Stimulated activated CD8-positive, alpha-beta memory T cell treated with anti-CD3 and anti-CD28 coated beads, Interleukin-7, amount 100 ng/mL, for 1 hour (primary cell): Measurements from ENCODE around the gene PHACTR2.
"Not testable (repeated sequence)": the region's sequence is repeated elsewhere in the genome, so short reads cannot be mapped to it uniquely, and the experiment has no call there.

ENCODE experiments used
- DNase-seq, 2 donors: peaks; one replicate each; pipeline ENCODE4 v3.0.0-alpha.2; 2020; ENCODE audit warnings: low read depth in 2 of 2

The PHACTR2 gene

DNA sequence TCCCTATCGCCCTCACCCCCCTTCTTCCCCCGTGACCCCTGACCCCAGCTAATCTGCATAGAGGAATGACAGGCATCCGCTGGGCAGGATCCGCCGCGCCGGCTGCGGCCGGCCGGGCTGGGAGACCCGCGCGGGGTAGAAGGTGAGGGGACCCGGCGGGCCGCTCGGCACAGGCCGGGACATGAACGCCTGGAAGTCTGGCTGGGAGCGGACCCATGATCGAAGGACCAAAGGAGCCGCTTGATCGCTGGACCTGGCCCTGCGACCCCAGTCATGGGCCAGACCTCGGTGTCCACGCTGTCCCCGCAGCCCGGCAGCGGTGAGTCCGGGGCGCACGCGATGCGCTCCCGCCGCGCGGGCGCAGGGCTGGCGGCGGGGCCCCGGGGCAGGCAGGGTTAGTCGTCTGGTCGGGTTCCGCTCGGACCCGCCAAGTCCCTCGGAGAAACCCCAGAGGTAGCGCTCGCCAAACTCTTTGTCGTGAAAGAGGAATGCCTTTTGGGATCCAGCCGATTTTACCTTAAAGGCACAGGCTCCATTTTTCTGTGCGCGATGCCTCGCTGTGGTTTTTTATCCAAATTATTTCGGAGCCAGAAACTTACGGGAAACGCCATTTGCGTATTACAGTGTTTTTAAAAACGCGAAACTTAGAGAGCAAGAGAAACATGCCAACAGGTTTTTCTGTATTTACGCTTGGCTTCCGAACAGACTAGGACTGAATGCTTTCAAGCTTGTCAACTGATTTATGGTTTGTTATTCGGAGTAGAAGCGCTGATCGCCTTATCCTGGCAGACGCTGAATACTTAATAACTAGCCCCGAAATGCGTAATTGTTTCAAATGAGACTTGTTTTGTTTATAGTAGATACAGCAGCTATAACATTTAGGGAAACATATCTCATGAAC is at the start of gene PHACTR2:
Gene PHACTR2 (plus strand): TSS at position 75 of the 901 bp plus-strand sequence. CDS start 199 bp downstream, at position 274.
- no peak for DNase-seq

- no peak for DNase-seq
Observed at GRCh38 chr6:143629104-143630080, 48.4 kb upstream of the PHACTR2 start.

DNA sequence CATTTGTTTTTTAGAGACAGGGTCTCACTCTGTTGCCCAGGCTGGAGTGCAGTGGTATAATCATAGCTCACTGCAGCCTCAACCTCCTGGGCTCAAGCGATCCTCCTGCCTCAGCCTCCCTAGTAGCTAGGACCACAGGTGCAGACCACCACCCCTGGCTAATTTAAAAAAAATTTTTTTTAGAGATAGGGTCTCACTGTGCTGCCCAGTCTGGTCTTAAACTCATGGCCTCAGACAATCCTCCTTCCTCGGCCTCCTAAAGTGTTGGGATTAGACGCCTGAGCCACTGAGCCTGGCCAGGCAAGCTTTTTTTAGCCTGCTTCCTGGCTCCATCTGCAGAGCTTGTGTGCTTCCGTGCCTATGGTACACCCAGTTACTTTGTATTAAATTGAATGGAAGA is 46.6 kb upstream of the PHACTR2 start:
- not testable (repeated sequence) for DNase-seq

DNA sequence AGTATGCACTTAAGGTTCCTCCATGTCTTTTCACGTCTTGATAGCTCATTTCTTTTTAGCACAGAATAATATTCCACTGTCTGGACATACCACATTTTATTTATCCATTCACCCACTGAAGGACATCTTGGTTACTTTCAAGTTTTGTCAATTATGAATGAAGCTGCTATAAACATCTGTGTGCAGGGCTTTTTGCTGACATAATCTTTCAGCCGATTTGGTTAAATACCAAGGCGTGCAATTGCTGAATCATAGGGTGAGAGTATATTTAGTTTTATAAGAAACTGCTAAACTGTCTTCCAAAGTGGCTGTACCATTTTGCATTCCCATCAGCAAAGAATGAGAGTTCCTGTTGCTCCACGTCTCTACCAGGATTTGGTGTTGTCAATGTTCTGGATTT is 44.9 kb upstream of the PHACTR2 start:
- no peak for DNase-seq

GRCh38 chr6:143634486-143634885 is 43.3 kb upstream of the PHACTR2 start:
- no peak for DNase-seq

GRCh38 chr6:143637691-143638090 is 40.1 kb upstream of the PHACTR2 start:
- no peak for DNase-seq

DNA sequence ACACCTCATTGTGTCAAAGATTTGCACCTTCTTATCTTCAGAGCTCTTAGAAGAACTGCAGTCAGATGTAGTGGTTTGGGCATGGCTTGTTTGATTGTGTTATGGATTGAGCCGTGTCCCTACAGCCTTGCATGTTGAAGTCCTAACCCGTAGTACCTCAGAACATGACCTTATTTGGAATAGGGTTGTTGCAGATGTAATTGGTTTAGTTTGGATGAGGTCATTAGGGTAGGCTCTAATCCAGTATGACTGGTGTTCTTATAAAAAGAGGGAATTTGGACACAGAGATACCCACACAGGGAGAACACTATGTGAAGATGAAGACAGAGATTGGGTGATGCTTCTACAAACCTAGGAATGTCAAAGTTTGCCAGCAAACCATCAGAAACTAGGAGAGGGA is 35.4 kb upstream of the PHACTR2 start:
- no peak for DNase-seq

DNA sequence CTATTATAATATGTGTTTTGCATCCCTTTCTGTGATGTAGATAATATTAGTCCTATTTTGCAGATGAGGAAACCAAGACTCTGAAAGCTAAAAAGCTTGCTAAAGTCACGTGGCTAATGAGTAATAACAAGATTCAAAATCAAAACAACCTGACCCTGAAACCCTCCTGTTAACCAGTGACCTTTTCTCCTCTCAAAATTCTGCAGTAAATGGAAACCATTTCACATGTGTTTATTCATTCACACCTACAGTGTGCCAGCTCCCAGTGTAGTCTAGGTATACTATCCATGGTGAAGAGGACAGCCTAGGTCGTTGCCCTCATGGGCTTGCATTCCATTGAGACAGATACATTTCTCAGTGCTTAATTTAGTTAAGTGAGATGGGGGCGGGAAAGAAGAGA is 30.6 kb upstream of the PHACTR2 start:
- no peak for DNase-seq

DNA sequence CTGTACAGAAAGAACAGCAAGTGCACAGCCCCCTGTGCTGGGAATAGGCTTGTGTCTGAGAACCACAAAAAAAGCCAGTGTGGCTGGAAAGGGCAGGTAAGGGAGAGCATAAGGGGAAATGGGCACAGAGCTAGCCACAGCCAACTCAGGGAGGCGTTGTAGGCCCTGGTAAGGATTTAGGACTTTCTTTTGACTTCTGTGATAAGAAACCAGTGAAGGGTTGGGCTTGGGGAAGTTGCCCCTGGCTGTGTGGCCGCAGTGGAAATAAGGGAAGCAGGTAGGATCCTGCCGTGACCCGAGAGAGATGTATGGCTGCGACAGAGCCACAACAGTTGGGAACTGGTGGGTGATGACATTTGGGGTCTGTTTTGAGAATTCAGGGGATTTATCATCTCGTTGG is 30.0 kb upstream of the PHACTR2 start:
- DNase-seq, result no peak

DNA sequence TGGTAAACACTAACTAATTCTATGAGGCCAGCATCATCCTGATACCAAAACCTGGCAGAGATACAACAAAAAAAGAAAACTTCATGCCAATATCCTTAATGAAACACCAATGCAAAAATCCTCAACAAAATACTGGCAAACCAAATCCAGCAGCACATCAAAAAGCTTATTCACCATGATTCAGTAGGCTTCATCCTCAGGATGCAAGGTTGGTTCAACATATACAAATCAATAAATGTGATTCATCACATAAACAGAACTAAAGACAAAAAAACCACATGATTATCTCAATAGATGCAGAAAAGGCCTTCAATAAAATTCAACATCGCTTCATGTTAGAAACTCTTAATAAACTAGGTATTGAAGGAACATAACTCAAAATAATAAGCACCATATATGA is 28.4 kb upstream of the PHACTR2 start:
- DNase-seq, result not testable (repeated sequence)

DNA sequence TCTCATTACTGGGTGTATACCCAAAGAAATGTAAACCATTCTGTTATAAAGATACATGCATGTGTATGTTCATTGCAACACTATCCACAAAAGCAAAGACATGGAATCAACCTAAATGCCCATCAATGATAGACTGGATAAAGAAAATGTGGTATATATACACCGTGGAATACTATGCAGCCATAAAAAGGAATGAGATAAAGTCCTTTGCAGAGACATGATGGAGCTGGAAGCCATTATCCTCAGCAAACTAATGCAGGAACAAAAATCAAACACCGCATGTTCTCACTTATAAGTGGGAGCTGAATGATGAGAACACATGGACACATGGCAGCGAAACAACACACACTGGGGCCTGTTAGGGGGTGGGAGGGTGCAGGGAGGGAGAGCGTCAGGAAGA is 26.4 kb upstream of the PHACTR2 start:
- not testable (repeated sequence) for DNase-seq

DNA sequence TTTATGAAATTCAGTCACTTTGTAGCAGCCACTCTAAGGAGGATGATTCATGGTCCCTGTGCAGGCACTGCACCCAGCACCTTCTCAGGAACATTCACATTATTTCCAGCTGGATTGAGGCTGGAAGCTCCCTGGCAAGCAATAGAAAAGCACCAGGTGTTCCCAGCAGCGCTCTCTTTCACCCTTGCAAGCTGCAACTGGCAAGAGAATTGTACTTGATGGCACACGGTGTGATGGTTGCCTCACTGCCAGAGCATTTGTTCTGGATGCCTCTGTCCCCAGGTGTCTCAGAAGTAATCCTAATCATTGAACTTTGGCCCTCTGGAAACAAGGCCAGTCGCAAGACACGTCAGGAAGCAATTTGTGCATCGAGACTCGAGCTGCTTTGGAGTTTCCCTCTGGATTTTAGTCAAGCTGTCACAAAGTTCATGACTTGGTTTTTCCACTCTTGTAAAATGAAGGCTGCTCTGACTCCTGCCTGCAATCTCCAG is 24.9 kb upstream of the PHACTR2 start:
- no peak for DNase-seq

DNA sequence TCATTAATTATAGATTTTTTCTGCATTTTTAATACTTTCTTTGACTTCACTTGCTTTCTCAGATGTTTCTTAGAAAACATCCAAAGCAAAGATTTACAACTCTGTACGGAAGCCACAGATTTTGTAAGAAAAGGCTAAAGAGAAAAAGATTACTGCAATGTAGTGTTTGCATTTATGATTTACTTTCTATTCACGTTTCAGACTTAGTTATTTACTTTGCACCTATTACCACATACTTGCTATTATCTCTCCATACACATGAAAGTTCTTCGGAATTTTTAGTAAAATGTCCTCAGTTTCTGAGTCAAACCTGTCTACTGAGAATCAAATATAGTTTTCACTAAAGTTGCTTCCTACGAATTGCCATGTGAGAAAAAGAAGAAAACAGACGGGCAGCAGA is 22.2 kb upstream of the PHACTR2 start:
- DNase-seq, result no peak

DNA sequence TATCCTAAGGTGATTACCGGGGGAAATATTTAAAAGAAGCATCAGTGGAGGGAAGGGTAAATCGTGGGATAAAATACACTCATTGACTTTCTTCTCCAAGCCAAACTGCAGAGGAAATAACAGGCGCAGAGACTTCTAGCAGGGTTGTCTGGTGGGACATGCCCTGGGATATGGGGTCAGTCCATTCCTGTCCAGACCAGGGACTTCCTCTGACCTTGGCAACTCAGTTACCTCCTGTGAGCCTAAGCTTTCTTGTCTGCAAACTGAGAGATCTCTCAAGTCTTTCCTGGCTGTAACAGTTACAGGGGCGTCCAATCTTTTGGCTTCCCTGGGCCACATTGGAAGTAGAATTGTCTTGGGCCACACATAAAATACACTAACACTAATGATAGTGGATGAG is 21.7 kb upstream of the PHACTR2 start:
- no peak for DNase-seq

- DNase-seq, result no peak
Observed at GRCh38 chr6:143657809-143658208, 20.0 kb upstream of the PHACTR2 start.

GRCh38 chr6:143660170-143660569 is 17.6 kb upstream of the PHACTR2 start:
- DNase-seq, result not testable (repeated sequence)

- no peak for DNase-seq
Observed at GRCh38 chr6:143664171-143664570, 13.6 kb upstream of the PHACTR2 start.

GRCh38 chr6:143666007-143666406 is 11.8 kb upstream of the PHACTR2 start:
- not testable (repeated sequence) for DNase-seq

DNA sequence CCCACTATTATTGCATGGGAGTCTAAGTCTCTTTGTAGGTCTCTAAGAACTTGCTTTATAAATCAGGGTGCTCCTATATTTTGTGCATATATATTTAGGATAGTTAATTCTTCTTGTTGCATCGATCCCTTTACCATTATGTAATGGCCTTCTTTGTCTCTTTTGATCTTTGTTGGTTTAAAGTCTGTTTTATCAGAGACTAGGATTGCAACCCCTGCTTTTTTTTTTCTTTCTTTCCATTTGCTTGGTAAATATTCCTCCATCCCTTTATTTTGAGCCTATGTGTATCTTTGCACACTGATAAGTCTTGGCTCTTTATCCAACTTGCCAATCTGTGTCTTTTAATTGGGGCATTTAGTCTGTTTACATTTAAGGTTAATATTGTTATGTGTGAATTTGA is 8.3 kb upstream of the PHACTR2 start:
- not testable (repeated sequence) for DNase-seq

DNA sequence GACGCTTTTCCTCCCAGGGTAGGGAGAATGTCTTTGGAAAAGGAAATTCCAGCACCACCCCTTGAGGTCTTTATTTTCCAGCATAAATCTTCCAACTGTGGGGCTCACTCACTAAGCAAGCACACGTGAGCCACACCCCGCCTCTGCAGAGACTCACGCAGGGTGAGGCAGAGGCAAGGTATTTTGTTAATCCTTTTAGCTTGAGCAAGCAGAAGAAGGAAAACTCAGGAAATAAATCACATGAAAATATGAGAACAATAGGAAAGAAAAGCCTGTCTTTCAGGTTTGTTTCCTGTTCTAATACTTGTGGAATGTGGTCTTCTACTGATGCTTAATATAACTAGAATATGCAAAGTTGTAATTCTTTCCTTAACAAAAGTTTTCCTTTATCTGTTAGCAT is 4.1 kb upstream of the PHACTR2 start:
- DNase-seq, result no peak

- no peak for DNase-seq
Observed at GRCh38 chr6:143674483-143675381, 3.0 kb upstream of the PHACTR2 start.
